Astrocyte of the cerebellum (primary cell): ENCODE data around the gene NUCB2.
"Not testable (repeated sequence)": the region's sequence is repeated elsewhere in the genome, so short reads cannot be mapped to it uniquely, and the experiment has no call there.

Experiments used
- DNase-seq: peaks from one replicate; pipeline ENCODE4 v3.0.0-alpha.2; 2011; ENCODE audit warnings: low read depth
- H3K4me3 ChIP-seq: 2 replicates; pipeline ENCODE4 v1.5.1; 2011; ENCODE audit warnings: mild to moderate bottlenecking, low read depth, low read length, moderate library complexity
- in situ Hi-C: cut with HindIII; loops from 2 replicates; pipeline ENCODE4 v1.10.0; 2017; ENCODE audit warnings: low sequenced_read_pairs
- TF ChIP-seq, protein P1 (sequence below): IDR thresholded peaks from 2 replicates; pipeline ENCODE4 v1.5.1; 2012; ENCODE audit warnings: low read length, low read depth, moderate library complexity, mild to moderate bottlenecking; ENCODE audit errors: missing control alignments

NUCB2 gene

DNA sequence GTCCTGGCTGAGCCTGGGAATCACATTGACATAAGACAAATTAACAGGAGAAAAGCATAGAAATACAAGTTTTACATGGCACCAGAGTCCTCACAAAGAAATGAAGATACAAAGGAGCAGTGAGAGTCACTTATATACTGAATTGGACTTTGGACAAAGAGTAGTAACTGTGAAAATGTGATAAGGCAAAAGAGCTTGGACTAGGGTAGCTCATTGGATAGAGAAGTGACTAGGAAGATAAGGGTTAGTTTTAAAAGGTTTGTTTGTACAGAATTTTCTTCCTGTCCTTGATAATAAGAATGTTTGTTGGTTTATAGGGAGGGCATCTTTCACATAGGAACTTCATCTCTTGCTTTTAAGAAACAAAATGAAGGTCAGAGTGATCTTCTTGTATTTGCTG is 17.9 kb upstream of the NUCB2 start:
- H3K4me3 ChIP-seq: no peak overlapping the region
- in situ Hi-C loops: no loop called here

DNA sequence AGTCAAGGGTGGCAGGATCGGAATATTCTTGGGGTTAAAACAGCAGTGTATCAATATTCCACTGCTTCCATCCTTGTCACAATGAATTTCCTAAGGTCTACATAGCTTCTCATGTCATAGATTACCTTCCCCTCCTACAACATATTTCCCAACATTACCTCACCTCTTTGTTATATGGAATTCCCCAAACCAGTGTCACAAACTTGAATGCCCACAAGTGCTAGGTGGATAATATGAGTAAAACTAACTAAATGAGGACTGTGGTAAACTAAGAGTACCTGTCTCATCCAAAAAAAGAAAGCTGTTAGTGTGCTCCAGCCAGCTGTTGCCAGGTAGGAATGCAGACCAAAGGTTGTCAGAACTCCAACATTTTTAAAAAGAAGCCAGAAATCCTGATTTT is 17.0 kb upstream of the NUCB2 start:
- in situ Hi-C loops: no loop called here

More for the DNA sequence above, 17.9 kb upstream of the NUCB2 start:
- no peak for DNase-seq
- TF ChIP-seq, protein P1, sequence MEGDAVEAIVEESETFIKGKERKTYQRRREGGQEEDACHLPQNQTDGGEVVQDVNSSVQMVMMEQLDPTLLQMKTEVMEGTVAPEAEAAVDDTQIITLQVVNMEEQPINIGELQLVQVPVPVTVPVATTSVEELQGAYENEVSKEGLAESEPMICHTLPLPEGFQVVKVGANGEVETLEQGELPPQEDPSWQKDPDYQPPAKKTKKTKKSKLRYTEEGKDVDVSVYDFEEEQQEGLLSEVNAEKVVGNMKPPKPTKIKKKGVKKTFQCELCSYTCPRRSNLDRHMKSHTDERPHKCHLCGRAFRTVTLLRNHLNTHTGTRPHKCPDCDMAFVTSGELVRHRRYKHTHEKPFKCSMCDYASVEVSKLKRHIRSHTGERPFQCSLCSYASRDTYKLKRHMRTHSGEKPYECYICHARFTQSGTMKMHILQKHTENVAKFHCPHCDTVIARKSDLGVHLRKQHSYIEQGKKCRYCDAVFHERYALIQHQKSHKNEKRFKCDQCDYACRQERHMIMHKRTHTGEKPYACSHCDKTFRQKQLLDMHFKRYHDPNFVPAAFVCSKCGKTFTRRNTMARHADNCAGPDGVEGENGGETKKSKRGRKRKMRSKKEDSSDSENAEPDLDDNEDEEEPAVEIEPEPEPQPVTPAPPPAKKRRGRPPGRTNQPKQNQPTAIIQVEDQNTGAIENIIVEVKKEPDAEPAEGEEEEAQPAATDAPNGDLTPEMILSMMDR: no peak

DNA sequence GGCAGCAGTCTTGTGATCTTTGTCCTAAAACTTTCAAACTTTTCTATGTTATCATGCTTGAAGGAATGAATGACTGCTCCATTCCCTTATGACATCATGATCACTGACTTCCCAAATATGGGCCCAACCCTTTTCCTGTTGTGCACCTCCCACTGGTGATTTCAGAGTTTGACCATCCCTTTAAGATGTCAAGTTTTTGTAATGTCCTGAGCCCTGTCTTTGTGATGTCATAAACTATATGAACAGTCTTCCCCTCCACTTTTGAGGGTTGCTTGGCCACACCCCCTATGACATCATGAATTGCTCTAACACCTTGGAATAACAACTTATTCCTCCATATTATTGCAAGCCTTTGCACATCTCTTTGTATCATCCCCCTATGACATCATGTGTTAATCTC is 16.5 kb upstream of the NUCB2 start:
- no peak for DNase-seq
- H3K4me3 ChIP-seq: no peak overlapping the region
- in situ Hi-C loops: no loop called here
- TF ChIP-seq, protein P1: no peak

More for the DNA sequence above, 17.0 kb upstream of the NUCB2 start:
- no peak overlapping the region for H3K4me3 ChIP-seq
- DNase-seq: no peak
- TF ChIP-seq, protein P1: no peak

DNA sequence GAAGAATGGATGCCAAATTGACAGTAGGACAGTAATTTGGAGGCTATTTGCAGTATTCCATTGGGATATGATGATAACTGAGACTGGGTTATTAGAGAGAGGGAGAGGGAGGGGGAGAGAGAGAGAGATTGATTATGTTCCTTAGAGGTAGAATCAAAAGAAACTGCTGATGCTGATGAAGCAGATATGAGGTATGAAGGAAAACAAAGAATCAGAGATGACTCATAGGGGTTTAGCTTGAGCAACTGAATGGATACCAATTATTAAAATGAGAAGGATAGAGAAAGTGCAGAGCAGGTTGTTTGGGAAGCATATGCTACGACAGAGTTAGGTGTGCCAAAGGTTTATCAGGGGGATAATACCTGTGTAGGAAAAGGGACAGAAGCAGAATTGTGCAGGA is 12.8 kb upstream of the NUCB2 start:
- no peak for DNase-seq
- TF ChIP-seq, protein P1: no peak
- in situ Hi-C loops: no loop called here

DNA sequence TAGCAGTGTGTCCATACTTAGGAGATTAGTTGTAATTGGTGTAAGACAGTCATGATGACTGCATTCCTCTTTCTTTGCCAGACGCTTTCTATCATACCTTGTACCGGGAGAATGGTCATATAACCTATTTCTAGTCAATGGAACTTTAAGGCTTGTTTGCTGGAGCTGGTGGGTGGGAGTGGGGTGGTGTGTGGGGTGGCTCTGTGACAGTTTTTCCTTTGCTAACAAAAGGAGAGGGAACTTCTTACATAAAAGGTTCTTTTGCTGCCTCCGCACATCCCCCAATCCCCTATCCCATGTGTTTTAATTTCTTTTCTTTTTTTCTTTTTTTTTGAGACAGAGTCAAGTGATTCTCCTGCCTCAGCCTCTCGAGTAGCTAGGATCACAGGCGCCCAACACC is 9.8 kb upstream of the NUCB2 start:
- no peak overlapping the region for H3K4me3 ChIP-seq
- in situ Hi-C loops: no loop called here
- no peak for DNase-seq
- TF ChIP-seq, protein P1: no peak

More for the DNA sequence above, 12.8 kb upstream of the NUCB2 start:
- H3K4me3 ChIP-seq: no peak overlapping the region

DNA sequence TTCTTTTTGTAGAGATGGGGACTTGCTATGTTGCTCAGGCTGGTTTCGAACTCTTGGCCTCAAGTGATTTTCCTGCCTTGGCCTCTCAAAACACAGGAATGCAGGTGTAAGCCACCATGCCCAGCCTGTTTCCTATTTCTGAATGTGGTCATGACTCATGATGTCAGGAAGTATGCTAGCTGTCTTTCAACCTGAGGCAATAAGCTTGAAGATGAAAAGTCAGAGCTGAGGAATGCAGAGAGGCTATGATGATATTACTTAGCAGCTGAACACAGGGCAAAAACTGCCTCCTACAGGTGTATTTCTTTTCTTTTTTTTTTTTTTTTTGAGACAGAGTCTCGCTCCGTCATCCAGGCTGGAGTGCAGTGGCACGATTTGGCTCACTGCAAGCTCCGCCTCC is 9.0 kb upstream of the NUCB2 start:
- TF ChIP-seq, protein P1: no peak
- no peak for DNase-seq
- in situ Hi-C loops: no loop called here
- no peak overlapping the region for H3K4me3 ChIP-seq

DNA sequence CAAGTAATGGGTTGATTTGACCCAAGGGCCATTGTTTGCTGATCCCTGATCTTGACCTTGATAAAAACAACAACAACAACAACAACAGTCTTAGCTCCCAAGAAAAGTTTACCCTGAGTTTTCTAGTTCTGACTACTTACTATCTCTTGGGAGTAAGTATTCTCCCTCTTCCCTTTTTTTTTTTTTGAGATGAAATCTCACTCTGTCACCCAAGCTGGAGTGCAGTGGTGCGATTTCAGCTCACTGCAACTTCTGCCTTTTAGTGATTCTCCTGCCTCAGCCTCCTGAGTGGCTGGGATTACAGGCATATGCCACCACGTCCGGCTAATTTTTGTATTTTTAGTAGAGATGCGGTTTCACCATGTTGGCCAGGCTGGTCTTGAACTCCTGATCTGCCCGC is 8.0 kb upstream of the NUCB2 start:
- DNase-seq, H3K4me3 ChIP-seq, in situ Hi-C loops: not testable (repeated sequence)
